DND-41 (cell line): ENCODE data around the gene RGR.

Experiments
- CTCF ChIP-seq: IDR thresholded peaks from 2 replicates; pipeline ENCODE4 v1.5.1; 2012; ENCODE audit warnings: borderline replicate concordance, low read length, moderate library complexity, mild to moderate bottlenecking; ENCODE audit not compliant: poor library complexity, severe bottlenecking; ENCODE audit errors: extremely low read depth
- EZH2 ChIP-seq: IDR thresholded peaks from 3 replicates; pipeline ENCODE4 v1.6.1; 2012; ENCODE audit warnings: borderline replicate concordance, low read depth, mild to moderate bottlenecking, moderate library complexity, low read length, inconsistent platforms; ENCODE audit not compliant: severe bottlenecking

- peak; percentile 28 for TF ChIP-seq CTCF
- TF ChIP-seq EZH2, result no peak
These were observed 63.2 kb downstream of the RGR start for GRCh38 chr10:84308021-84308420.
